HG02970 (cell line): ENCODE data around the gene TUBA3C.

Experiments used
- ATAC-seq: cut with Tn5 transposase; IDR thresholded peaks from one replicate; pipeline ENCODE4 v1.9.1; 2021; ENCODE audit warnings: mild to moderate bottlenecking, moderate library complexity, moderate number of reproducible peaks; ENCODE audit not compliant: unreplicated experiment, low FRiP score

Gene TUBA3C

DNA sequence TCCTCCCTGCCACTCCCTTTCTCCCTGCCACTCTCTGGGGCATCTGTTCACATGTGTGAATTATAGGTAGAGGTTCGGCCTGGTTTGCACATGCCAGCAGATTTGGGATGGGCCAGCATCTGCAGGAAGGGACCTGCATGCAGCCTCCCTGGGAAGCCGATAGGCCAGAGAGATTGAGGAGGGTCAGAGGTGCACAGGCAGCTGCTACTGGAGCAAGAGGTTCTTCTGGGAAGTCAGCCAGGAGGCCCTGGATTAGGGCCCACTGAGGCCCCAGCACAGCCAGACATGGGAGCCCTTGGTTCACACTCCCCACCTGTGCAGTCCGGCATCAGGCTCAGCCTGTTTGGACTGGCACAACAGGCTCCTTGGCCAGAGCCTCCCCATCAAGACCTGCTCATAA lies 12.1 kb downstream of the TUBA3C start:
- ATAC-seq: no peak

DNA sequence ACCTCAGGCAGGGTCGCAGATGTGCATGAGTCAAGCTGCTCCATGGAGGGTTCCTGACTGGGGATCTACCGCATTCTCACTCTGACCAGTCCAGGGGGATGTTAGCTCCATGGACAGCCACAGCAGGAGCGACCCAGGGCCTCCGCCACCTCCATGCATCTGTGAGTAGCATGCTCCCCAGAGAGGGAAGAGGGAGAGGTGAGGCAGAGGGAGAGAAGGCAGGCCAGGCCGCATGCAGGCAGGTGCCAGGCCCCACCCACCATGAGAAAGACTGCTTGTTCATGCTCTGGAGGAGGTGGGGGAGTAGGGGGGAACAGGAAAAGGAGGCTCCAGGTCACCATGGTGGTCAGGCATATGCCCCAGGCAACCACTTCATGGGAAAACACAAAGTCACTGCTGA lies 20.3 kb downstream of the TUBA3C start:
- no peak for ATAC-seq

DNA sequence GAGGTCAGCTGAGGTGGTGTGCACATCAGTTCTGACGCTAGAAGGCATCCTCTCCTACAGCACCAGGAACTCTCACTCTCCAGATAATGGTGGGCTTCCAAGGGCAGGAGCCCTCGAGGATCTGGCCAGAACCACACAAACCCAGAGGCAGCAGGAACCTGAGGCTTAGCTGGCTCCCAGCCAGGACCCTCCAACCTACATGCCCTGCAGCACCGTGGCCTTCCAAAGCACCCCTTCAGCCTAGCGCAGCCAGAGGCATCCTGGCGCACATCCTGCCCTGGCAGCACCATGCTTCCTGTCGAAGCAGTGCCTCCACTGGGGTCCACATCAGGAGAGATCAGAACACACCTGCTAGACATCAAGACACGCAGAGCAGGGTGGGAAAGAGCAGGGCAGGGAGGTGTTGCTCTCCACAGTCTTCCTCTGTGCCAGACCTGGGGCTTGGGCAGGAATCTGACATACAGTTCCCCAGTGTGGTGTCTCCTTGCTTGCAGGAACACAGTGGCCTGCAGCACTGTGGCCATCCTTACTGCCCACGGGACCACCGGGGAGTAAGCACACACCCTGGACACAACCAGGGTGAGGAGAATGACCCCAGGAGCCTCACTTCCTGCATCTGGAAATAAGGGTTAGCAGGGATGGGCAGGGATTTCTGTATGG lies 21.7 kb downstream of the TUBA3C start:
- ATAC-seq: no peak

DNA sequence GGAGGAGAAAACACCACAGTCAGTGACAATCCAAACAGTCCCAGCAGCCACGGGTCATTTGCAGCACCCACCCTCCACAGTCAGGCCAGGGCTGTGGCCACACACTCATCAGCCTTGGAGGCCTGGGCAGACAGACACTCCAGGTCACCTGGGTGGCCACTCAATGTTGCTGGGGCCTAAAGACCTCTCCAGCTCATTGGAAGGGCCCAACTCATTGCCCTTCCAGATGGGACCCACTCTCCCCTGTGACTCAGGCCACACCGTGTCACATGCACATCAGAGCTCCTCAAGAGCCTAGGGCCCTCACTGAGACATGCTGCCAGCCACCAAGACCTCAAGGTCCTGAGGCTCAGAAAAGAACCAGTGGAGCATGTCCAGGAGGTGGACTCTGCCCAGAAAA lies 22.4 kb downstream of the TUBA3C start:
- ATAC-seq: no peak

DNA sequence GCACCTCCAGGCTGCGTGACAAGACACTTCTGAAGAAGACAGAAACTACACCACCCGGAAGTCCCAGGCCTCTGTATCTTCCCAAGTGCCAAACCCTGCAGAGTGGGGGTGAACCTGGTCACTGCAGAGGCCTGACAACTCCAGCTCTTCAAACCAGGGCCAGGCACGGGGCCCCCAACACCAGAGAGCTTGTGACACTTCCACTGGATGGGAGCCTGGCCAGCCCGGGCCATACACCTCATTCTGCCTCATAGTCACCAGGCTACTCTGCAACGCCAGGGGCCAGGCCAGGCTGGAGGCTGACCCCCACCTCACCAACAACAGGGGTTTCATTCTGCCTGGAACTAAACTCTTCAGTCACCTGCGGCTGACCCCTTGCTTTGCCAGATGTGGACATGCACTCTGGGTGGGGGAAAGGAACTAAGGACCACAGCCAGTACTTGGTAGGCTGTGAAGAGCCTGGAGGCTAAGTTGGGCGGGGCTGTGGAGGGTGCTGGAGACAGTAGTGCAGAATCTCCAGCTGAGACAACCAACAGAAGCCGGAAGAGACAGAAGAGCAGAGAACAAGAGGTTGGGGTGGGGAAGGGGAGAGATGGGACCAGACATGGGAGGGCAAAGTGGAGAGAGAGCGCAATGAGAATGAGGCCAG lies 23.0 kb downstream of the TUBA3C start:
- no peak for ATAC-seq

DNA sequence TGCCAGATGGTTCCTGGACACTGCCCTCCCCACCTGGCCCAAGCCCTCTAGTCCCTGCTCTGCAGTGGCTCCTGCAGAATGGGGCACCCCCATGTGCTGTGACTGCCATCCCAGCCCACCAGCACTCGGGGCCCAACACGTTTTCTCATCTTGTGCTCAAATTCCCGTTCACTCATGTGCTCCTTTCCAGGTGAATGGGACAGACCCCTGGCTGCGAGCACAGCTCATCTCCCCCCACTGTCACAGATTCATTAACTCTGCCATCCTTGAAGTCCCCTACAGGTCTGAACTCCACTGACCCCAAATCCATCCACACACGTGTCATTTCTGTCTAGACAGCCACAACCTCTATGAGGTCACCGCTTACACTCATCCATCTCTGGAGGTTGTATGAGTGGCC lies 23.6 kb downstream of the TUBA3C start:
- no peak for ATAC-seq

DNA sequence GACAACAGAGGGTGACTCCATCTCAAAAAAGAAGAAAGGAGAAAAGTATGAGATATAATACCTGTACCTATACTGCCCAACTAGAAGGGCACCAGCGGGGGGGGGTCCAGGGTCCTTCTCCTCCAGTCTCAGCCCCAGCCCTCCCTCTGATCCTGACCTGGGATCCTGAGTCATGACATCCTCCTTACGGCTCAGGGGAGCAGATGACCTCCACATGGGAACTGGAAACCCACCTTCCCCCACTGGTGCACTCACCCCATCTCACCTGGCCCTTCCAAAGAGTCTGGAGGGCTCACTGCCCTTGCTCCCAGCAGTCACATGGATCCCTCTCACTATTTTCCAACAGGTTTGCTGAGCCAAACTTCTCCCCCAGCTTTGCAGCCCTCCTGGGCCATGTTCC lies 24.2 kb downstream of the TUBA3C start:
- ATAC-seq: no peak

DNA sequence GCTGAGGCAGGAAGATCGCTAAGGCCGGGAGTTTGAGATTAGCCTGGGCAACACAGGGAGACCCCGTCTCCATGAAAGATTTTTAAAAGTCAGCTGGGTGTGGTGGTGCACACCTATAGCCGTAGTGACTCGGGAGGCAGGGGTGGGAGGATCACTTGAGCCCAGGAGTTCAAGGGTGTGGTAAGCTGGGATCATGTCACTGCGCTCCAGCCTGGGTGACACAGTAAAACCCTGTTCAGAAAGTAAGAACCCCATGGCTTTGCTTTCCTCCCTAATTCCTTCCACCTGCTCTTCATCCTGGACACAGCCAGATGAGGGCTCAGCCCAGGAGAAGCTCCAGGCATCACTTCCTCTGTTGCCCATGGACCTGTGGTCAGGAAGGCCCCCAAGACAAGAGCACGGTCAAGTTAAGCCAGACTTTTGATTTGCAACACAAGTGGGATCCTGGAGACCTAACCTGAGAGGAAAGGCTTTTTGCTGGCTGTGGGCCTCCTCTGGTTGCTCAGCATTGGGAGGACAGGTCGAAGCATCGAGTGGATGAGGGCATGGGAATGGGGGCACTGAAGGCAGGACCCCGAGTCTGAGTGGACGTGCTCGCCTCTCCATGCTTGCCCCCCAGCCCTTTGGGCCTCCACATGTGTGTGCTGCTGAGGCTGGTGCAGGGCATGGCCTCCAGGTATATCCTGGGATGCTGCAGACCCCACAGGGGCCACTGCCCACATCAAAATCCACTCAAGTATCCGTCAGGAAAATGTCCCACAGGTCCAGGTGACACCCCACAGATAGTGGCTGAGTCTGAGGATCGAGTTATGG lies 25.4 kb downstream of the TUBA3C start:
- no peak for ATAC-seq

DNA sequence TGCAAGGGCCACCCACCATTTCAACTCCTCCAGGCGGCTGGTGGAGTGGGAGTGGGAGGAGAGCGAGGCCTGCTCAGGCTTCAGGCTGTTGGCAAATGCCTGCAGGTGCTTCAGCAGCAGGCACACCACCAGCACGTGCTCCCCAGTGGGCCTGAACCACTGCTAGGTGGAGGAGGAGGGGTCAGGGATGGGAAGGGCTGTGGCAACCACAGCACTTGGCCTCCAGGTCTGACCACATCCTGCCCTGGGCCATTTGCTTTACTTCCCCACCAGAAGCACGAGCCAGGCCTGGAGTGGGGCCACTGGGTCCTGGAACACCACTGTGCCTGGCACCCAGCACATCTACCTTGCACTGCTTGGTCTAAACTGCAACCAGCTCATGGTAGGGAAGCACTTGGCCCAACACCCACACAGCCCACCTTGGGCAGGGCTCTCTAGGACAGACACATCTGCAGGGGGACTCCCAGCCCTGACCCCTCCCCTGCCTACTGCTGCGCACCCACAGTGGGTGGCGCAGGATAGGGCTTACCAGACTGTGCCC lies 26.2 kb downstream of the TUBA3C start:
- no peak for ATAC-seq

DNA sequence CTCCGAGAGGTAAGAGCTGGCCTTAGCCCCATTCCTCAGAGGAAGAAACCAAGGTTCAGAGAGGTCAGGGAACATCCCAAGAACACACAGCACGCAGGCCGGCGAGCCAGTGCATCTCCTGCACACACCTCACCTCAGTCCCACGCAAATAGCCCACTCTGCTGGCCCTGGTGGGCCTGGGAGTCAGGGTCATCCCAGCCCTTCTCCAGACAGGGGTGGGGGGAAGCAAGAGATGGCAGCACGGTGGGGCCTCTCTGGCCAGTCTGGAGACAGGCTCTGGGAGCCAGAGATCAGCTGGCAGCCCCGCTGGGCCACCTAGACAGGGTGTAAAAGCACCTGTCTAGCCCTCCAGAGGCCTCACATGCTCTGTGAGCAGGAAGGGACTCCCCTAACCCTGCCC lies 26.8 kb downstream of the TUBA3C start:
- no peak for ATAC-seq

DNA sequence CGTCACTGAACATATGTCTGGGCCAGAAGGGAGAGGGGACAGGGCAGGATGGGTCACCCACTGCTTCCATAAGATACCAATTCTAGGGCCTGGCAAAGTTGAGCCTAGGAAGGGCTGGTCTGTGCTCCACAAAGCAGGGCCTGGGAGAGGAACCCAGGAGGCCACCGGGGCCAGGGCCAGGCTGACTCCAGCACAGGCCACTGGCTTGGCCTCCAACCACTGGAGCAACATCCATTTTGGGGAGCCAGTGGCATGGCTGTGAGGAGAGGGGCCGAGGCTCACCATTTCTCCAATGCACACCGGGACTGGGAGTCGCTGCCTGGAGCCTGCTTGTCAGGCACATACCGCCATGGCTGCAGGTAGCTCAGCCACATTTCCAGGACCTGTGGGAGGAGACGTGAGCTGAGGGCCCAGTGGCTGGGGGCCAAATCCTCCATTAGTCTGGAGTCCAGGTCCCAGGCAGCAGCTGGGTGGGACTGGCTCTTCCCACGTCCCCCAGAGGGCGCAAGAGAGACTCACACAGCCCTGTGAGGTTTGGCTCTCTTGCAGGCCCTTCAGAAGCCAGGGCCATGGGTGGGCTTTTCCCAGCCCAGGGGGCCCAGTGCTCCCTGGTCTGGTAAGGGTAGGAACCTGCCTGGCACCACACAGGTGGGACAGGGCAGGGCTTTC lies 27.7 kb downstream of the TUBA3C start:
- ATAC-seq: no peak

DNA sequence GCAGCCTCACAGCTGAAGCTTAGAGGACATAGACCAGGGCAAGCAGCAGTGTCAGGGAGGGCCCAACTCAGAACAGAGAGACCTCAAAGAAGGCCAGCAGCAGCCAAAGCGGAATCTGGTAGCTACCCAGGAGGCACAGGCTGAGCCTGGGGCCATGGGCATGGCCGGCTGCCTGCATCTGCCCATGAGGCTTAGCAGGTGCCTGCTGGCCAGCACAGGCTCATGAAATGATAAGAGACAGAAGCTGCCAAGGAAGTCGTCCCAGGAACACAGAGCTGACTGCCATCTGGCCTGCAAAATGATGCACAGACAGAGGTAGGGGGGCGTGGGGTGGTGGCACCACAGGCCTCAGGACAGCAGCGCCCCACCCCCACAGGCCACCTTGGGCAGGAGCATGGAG lies 29.2 kb downstream of the TUBA3C start:
- no peak for ATAC-seq

DNA sequence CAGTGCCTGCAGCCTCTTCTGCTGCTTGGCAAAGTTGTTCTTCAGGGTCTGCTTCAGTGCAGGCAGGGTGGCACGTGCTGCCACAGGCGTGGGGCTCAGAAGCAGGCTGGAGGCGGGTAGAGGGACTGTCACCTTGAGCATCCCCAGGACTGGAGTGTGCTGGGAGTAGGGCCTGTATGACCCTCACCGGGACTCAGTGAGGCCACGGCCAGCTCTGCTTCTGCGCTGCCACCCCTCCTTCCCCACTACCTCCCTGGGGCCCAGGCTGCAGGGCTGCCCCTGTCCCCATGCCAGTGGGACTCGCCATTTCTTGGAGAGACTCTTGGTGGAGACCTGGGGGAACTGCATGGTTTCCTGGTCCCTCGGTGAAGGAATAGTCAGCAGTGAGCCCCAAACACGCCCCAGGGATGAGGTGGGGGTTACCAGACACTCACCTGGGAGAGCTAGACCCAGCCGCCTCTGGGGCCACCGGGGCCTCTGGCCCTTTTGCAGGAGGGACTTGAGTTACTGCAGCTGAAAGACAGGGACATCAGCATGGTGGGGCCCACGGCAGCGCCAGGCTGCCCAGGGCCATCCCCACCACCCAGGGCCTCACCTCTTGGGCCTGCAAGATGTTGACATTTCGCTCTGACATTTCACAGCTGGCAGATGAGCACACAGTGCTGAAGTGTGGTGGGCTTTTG lies 29.9 kb downstream of the TUBA3C start:
- no peak for ATAC-seq

DNA sequence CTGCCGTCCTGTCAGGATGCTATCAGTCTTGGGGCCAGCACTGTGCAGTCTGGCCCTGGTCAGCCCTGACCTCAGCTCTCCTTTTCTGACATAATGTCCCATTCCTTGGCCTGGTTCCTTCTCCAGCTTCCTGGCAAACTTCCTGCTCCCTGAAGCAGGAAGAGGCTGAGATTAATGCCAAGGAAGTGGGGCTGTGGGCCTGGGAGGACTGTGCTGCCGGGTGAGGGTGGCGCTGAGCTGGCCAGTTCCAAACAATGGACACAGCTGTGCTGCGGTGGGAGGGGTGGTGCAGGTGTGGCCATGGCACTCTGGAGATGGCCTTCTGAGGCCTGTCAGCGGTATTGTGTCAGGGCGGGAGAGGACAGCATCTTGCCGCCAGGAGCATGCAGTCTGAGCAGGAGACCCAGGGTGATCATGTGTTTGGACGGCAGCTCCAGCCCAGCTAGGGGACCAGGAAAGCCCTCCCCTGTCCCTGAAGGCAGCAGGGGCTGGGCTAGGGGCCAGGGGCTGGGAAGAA lies 30.9 kb downstream of the TUBA3C start:
- no peak for ATAC-seq

DNA sequence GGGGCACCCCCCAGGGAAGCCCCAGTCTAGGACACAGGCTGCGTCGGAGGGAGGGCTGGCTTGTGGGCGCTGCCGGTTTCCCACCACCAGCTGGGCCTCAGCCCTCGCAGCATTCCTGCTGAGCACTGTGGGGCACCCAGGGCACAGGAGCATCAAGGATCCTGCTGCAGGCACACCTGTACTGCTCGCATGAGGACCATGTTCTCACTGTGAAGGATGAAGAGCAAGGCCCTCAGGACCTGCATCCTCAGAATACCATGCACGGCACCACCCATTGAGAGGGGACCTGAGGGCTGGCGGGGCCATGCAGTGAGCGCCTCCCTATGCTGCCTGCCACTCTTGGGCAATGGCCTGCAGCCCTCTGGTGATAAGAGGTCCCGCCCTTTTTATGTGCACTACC lies 31.4 kb downstream of the TUBA3C start:
- ATAC-seq: no peak

DNA sequence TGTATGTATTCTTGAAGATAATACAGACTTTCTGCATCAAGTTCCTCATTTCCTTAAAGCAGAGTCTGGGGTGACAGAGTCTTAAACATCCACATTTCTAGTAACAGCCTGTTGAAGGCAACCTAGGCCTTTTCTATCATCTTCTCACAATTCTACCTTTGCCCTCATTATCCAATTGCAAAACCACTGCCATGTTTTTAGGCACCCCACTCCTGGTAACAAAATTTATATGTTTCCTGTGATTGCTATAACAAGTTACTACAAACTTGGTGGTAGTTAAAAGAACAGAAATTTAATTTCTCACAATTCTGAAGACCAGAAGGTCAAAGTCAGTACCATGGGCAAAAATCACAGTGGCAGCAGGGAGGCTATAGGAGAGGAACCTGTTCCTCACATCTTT lies 33.1 kb downstream of the TUBA3C start:
- no peak for ATAC-seq
